Stomach (tissue), 9 donors: ENCODE results near the gene PAXIP1. TPM values are rescaled to one million over a fixed set of nuclear protein-coding genes. Genes with fewer than 3 reads are reported as not detected.

Experiments
- DNase-seq, 2 donors: peaks; one replicate each; pipeline versions ENCODE4 v3.0.0 to v3.0.0-alpha.2; 2013 to 2019
- H3K27ac ChIP-seq, 5 donors: fragments of 200-600 bp in 4 of 5; sonication (generic) in 4 of 5; one replicate each; pipeline ENCODE4 v1.5.1; 2013 to 2019; ENCODE audit warnings: mild to moderate bottlenecking in 1 of 5, moderate library complexity in 1 of 5
- H3K27me3 ChIP-seq, 3 donors: fragments of 200-600 bp; sonication (generic); one replicate each; pipeline ENCODE4 v1.5.1; 2017 to 2019; ENCODE audit warnings: mixed run types in 1 of 3
- H3K36me3 ChIP-seq, 4 donors: fragments of 200-600 bp; sonication (generic); 1 replicate in 3 of 4; 2 replicates in 1 of 4; pipeline ENCODE4 v1.5.1; 2016 to 2019
- H3K4me1 ChIP-seq, 4 donors: fragments of 200-600 bp; sonication (generic); one replicate each; pipeline ENCODE4 v1.5.1; 2016 to 2019
- H3K4me3 ChIP-seq, 4 donors: fragments of 200-600 bp; sonication (generic) in 3 of 4; one replicate each; pipeline ENCODE4 v1.5.1; 2016 to 2019; ENCODE audit warnings: mild to moderate bottlenecking in 1 of 4
- H3K9me3 ChIP-seq, 4 donors: fragments of 200-600 bp; sonication (generic); one replicate each; pipeline ENCODE4 v1.5.1; 2016 to 2019
- EP300 ChIP-seq: sonication (generic); formaldehyde crosslinking; IDR thresholded peaks from one replicate; pipeline ENCODE4 v1.6.1; 2017; ENCODE audit warnings: antibody characterized with exemption
- POLR2A ChIP-seq, 4 donors: fragments of 450-650 bp; IDR thresholded peaks; one replicate each; pipeline ENCODE4 v1.6.1; 2016; ENCODE audit warnings: antibody characterized with exemption in 4 of 4, control low read depth in 2 of 4, mild to moderate bottlenecking in 1 of 4, moderate library complexity in 1 of 4
- POLR2AphosphoS5 ChIP-seq, 3 donors: sonication (generic); formaldehyde crosslinking; IDR thresholded peaks; one replicate each; pipeline ENCODE4 v1.6.1; 2016; ENCODE audit warnings: antibody characterized with exemption in 3 of 3
- WGBS, 5 donors: extraction: QIAGEN DNeasy Blood & Tissue Kit in 3 of 5; methylation state at CpG; one replicate each; pipeline versions ENCODE4 v1.1.5 to v1.1.7; 2013 to 2018; 5-methylcytosine and 5-hydroxymethylcytosine counted together
- intact Hi-C: fragments of 100-400 bp; cut with DNase I; formaldehyde crosslinking; loops from one replicate; pipeline ENCODE4 v1.15.1; 2023; ENCODE audit warnings: low total_unique reads
- polyA plus RNA-seq, 3 donors: library from polyadenylated mRNA; stranded (reverse); fragments of 200-250 nt; gene quantifications; one replicate each; pipeline ENCODE4 v1.2.3, GENCODE V29; 2013
- total RNA-seq, 5 donors: library from RNA; depleted of rRNA; stranded (reverse); fragments of >200 nt; gene quantifications; one replicate each; pipeline versions ENCODE4 v1.1.0 to v1.2.3, GENCODE V29; 2014 to 2016
- TF ChIP-seq, protein P1 (sequence below), 7 experiments: fragments of 450-650 bp in 4 of 7; fragments of 200-600 bp in 3 of 7; sonication (generic) in 3 of 7; IDR thresholded peaks; one replicate each; pipeline ENCODE4 v1.5.1; 2016 to 2019; ENCODE audit warnings: antibody characterized with exemption in 7 of 7, control low read depth in 2 of 7, mild to moderate bottlenecking in 1 of 7
- donor health status: healthy with polysubstance abuse.
- donor health status: Bipolar disorder and iron deficiency.
- donor health status: healthy.

PAXIP1 gene
- total and polyA plus RNA-seq, 8 donors, result 0.87 to 24.1 (median 4.6) TPM

DNA sequence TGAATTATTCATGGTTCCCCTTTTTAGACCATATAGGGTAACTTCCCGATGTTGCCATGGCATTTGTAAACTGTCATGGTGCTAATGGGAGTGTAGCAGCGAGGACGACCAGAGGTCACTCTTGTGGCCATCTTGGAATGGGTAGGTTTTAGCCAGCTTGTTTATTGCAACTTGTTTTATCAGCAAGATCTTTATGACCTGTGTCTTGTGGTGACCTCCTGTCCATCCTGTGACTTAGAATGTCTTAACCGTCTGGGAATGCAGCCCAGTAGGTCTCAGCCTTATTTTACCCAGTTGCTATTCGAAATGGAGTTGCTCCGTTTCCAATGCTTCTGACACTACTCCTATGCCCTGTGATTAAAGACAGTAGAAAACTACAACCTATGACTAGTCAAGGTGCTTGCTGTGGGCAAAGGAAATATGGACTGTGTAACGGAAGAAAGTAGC lies 18.8 kb upstream of the PAXIP1 start:
- no peaks in the 10 kb centered on the region for H3K9me3 ChIP-seq
- WGBS, 5 donors, result 75 to 78% (median 77%) methylated on average over 6 to 7 of the region's 7 CpGs
- no peak for DNase-seq
- TF ChIP-seq POLR2A (IDR thresholded peaks at IDR 0.05), result no peak
- TF ChIP-seq, protein P1, sequence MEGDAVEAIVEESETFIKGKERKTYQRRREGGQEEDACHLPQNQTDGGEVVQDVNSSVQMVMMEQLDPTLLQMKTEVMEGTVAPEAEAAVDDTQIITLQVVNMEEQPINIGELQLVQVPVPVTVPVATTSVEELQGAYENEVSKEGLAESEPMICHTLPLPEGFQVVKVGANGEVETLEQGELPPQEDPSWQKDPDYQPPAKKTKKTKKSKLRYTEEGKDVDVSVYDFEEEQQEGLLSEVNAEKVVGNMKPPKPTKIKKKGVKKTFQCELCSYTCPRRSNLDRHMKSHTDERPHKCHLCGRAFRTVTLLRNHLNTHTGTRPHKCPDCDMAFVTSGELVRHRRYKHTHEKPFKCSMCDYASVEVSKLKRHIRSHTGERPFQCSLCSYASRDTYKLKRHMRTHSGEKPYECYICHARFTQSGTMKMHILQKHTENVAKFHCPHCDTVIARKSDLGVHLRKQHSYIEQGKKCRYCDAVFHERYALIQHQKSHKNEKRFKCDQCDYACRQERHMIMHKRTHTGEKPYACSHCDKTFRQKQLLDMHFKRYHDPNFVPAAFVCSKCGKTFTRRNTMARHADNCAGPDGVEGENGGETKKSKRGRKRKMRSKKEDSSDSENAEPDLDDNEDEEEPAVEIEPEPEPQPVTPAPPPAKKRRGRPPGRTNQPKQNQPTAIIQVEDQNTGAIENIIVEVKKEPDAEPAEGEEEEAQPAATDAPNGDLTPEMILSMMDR (IDR thresholded peaks at IDR 0.05), result no peak
- TF ChIP-seq POLR2AphosphoS5 (IDR thresholded peaks at IDR 0.05), result no peak
- no peak for TF ChIP-seq EP300
- intact Hi-C loops, result no loop called here
- H3K27me3 ChIP-seq, result peaks cover 0 to 8% (median 0%) of the 10 kb centered on the region in 3 donors
- H3K36me3 ChIP-seq, result no peaks in the 10 kb centered on the region
- no peak overlapping the region for H3K27ac ChIP-seq
- H3K4me1 ChIP-seq, result no peaks in the 10 kb centered on the region
- no peak overlapping the region for H3K4me3 ChIP-seq

DNA sequence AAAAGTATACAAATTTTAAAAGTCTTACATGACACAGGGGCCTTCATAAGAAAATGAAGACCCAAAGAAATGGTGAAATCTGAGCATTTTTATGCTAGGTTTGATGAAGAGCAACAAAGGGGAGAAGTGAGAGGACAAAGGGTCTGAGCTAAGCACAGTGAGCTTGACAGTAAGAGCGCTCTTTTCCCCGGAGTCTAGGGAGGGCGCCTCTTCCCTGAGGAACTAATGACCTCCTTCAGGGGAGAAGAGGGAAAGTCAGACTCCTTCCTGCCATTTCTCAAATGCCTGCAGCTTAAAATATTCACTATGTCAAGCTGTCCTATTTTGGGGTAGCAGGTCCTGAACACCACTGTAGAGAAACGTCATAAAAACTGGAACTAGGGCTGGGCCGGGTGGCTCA lies 18.1 kb upstream of the PAXIP1 start:
- Histone ChIP-seq H3K4me3 (no peak overlapping the region), H3K36me3 (no peaks in the 10 kb centered on the region), H3K9me3 (no peaks in the 10 kb centered on the region), H3K27ac (no peak overlapping the region), H3K4me1 (no peaks in the 10 kb centered on the region), H3K27me3 (peaks cover 0 to 8% (median 0%) of the 10 kb centered on the region in 3 donors)
- WGBS, 5 donors, result 66 to 78% (median 70%) methylated on average over 5 of the region's 5 CpGs
- DNase-seq, result no peak
- TF ChIP-seq POLR2AphosphoS5 (IDR thresholded peaks at IDR 0.05) (no peak), POLR2A (IDR thresholded peaks at IDR 0.05) (no peak), EP300 (no peak)
- TF ChIP-seq, protein P1 (IDR thresholded peaks at IDR 0.05), result no peak
- intact Hi-C loops, result no loop called here

DNA sequence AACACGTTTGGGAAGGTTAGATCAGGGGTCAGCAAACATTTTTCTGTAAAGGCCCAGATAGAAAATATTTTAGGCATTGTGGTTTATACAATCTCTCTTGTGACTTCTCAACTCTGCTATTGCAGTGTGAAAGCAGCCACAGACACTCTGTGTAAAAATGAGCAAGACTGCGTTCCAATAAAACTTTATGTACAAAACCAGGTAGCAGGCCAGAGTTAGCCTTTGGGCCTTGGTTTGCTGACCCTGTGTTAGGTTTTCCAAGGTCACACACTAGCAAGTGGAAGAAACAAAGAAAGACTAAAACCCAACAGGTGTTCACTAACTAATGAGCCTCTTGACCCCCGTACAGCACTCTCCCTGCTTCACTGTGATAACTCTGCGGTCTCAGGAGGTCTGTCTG lies 14.9 kb upstream of the PAXIP1 start:
- H3K36me3 ChIP-seq, result no peaks in the 10 kb centered on the region
- intact Hi-C loops, result no loop called here
- TF ChIP-seq POLR2AphosphoS5 (IDR thresholded peaks at IDR 0.05), result no peak
- no peak for TF ChIP-seq EP300
- TF ChIP-seq POLR2A (IDR thresholded peaks at IDR 0.05), result no peak
- TF ChIP-seq, protein P1 (IDR thresholded peaks at IDR 0.05), result no peak
- WGBS, 5 donors, result 57 to 72% (median 66%) methylated on average over 4 of the region's 4 CpGs
- peaks cover 0 to 8% (median 0%) of the 10 kb centered on the region in 3 donors for H3K27me3 ChIP-seq
- H3K4me1 ChIP-seq, result no peaks in the 10 kb centered on the region
- H3K4me3 ChIP-seq, result no peak overlapping the region
- DNase-seq, result no peak
- no peak overlapping the region for H3K27ac ChIP-seq
- no peaks in the 10 kb centered on the region for H3K9me3 ChIP-seq

DNA sequence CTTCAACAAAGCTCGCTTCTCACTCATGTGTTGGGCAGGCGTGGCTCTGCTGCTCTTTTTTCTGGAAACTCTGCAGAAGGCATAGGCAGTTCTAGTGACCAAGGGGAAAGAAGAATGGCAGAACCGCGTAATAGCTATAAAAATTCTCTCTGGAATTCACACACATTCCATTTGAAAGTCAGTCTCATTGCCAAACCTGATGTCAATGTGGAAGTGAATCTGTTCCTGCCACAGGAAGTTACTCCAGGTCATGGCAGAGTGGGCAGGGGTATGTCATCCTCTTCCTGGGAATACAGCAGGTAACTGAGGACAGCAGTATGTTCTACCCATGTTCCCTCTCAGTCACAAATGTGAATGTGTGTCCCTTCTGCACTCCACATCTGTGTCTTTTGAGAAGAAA lies 8.2 kb upstream of the PAXIP1 start:
- no peaks in the 10 kb centered on the region for H3K4me1 ChIP-seq
- no peak overlapping the region for H3K27ac ChIP-seq
- no peaks in the 10 kb centered on the region for H3K9me3 ChIP-seq
- TF ChIP-seq POLR2A (IDR thresholded peaks at IDR 0.05), result no peak
- TF ChIP-seq EP300, result no peak
- TF ChIP-seq, protein P1 (IDR thresholded peaks at IDR 0.05), result no peak
- no peak for TF ChIP-seq POLR2AphosphoS5 (IDR thresholded peaks at IDR 0.05)
- 92 to 94% (median 93%) methylated on average over 4 of the region's 4 CpGs for WGBS, 5 donors
- intact Hi-C loops, result no loop called here
- DNase-seq, result no peak
- peaks cover 0 to 8% (median 5%) of the 10 kb centered on the region in 4 donors for H3K36me3 ChIP-seq
- H3K4me3 ChIP-seq, result no peak overlapping the region
- no peaks in the 10 kb centered on the region for H3K27me3 ChIP-seq
